HG02981 (cell line): ENCODE results near the gene KBTBD12.

ENCODE experiments used
- ATAC-seq: cut with Tn5 transposase; IDR thresholded peaks from one replicate; pipeline ENCODE4 v1.9.1; 2021; ENCODE audit warnings: mild to moderate bottlenecking, moderate library complexity; ENCODE audit not compliant: unreplicated experiment

The KBTBD12 gene

DNA sequence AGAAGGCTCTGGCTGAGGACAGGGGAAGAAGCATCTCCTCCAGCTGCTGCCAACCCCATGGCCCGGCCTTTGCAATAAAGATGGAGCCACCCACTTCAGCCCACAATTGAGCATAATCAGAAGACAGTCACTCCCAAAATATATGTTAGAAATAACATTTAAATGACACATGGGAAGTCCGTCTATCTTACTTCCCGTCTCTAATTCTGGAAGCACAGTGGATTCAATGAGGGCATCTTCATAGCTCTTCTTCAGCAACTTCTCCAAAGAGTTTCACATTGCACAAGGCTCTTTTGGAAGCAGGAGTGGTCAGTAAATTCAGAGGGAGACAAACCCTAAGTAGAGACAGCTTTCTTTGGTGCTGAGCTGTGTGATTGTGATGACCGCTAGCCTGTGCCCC is 70.2 kb downstream of the KBTBD12 start:
- no peak for ATAC-seq

DNA sequence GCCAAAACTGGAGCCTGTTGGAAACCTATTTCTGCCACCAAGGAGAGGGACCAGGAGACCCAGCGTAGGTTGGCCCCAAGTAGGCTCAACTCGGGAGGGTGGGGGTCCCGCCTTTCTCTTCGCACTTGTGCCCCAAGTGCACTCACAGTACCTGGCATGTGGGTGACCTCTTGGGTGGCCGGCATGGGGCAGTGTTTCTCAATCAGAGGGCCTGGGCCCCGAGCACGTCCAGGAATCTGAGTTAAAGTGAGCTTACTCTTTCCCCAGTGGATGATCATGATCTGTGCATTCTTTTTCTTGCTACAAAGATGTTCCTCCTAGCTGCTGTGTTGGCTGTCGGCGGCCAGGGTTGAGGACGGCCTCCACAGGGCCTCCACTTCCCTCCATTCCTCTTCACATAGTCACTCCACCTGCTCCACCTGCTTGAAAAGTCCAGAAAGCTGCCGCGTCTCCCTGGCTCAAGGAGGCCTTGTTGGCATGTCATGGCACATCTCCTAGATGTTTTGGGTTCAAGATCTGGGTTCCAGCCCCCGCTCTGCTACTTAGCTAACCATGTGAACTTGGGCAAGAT is 70.7 kb downstream of the KBTBD12 start:
- no peak for ATAC-seq

DNA sequence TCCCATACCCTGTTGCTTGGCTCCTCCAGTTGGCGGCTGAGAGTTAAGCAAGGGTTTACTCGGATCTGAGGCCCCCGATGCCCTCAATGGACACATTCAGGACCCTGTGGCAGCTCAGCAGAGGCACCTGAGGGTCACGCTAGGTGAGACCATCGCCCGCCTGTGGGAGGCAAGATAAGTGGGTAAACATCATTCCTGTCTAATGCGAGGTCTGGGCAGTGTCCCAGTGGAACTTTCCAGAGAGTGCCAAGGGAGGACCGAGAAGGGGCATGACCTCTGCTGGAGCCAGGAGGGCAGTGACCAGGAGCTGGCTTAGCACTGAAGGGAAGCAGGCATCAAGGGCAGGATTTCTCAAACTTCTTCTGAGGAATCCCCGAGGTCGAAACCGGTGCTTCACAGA is 71.8 kb downstream of the KBTBD12 start:
- no peak for ATAC-seq

DNA sequence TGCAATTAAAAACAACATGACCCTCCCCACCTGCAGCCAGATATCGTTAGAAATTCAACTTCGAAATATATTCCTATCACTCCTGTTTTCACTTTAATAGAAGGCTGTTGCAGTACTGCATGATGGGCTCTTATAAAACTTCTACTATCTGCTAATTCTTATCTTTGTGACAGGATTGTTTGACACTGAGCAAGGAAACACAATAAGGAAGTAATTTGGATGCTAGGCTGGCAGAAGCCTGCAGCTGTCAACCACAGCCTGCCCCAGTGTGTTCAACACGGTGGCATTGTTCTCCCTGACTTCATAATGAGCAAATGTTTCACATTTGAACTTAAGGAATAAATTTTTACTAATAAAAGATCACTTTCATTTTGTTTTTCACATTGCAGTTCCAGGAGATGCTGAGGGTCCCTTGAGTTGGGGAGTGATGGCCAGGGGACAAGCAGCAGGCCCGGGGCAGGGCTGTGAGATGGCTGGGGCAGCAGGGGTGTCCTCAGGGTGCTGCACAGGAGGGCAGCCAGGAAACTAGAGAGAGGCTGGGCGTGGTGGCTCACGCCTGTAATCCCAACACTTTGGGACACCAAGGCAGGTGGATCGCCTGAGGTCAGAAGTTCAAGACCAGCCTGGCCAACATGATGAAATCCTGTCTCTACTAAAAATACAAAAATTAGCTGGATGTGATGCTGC is 72.4 kb downstream of the KBTBD12 start:
- ATAC-seq: no peak

DNA sequence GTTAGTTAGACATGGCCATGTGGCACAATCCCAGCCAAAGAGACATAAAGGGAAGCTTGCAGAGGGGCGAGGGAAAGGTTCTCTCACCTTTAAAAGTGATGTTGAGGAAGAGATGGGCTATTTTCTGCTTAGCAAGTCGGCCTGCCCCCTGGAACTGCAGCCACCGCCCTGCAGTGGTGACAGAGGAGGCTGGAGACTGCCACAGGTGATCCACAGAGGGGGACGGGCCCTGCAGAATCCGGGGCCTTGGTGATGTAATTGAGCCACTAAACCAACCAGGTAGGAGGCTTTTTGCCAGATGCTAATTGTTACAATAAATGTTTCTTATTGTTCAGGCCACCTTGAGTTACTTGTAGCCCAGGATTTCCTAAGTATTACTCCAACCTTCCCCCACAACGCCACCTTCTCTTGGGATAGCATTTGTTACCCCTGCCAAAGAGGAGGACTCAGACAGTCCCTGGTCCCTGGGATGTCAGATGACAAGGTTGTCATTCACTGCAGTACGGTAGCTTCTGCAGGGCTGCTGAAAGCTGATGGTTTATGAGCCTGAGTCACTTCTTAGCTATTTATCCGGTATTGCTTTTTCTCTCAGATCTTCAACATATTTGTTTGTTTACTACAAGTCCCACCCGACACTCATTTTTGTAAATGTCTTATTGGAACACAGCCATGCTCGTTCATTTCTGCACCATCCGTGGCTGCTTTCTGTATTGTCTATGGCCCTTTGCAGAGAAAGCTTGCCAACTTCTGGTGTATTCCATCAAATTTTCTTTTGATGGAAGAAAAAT is 73.9 kb downstream of the KBTBD12 start:
- ATAC-seq: no peak

DNA sequence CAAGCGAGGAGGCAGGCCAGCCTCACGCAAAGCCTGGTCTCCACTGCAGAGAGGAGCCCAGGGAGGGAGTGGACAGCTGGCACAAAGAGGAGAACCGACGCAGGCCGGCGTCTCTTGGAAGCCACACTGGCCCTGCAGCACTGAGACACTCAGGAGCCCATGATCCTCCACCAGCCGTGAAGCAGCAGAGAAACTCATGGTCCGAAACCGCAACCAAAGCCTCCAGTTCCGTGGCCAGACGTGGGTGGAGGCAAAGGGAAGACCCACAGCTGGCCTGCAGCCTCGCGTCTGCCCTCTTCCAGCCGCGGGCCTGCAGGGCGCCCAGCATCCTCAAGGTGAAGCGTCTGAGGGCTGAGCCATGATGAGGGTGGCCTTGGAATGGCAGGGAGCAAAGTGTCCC is 75.0 kb downstream of the KBTBD12 start:
- no peak for ATAC-seq

DNA sequence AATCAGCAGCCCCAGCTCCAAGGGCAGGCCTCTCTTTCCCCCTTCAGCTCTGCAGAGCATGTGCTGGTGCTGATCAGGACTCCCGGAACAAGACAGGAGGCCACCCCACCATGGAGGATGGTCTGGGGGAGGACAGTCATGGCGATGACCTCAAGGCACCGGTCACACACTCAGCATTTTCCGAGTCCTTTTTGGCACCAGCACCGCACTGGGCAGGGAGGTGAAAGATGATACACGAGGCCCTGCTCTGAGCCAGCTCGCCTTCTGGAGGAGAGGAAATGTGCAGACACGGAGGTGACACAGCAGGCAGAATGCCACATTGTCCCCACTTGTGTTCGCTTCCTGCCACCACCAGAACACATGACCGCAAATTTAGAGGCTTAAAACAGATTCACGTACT is 75.4 kb downstream of the KBTBD12 start:
- no peak for ATAC-seq

DNA sequence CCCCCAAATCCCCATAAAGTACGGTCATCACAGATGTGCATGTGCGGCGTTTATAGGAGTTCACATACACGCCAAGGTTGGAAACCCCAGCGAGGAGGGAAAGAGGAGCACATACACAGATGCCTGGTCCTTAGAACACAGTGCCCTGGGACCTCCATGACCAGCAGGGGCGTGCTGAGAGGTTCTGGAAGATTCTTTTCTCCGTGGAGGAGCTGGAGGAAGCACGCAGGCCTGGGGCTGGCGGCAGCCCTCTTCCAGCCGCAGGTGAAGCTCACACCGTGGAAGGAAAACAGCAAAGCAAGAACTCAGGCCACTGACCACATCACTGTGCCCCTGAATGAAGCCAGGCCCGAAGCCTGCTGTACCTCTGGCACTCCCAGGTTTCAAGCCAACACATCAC is 76.2 kb downstream of the KBTBD12 start:
- ATAC-seq: no peak

DNA sequence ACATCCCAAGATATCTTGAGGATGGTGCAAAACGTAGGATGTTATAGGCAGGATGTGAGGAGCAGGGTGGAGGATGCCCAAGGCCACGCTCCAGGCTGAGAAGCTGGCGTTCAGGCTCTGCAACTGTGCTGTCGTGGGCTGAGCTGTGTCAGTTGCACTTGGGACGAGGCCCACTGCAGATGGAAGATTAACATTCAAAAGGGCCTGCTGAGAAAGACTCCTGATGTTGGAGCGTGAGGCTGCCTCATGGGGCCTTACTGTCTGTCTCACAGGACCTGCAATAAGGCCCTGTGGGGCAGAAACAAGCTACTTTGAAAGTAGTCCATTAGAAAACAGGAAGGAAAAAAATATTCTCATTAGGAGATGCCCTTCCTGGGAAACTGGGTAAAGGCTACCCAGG is 76.6 kb downstream of the KBTBD12 start:
- no peak for ATAC-seq

DNA sequence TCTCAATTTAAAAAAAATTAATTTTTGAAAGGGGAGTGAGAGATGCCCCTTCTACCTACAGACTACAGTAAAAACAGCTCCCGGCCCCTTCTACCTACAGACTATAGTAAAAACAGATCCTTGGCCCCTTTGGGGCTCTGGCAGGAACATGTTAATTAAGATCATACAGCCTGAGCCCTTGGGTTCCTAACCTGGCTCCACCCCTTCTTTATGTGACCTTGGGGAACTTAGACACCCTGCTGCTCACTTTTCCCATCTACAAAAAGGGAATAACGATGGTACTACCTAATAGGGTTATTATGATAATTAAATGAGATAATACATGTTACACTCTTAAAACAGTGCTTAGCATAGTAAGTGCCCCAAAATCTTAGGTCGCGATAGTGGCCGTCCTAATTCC is 77.1 kb downstream of the KBTBD12 start:
- no peak for ATAC-seq

DNA sequence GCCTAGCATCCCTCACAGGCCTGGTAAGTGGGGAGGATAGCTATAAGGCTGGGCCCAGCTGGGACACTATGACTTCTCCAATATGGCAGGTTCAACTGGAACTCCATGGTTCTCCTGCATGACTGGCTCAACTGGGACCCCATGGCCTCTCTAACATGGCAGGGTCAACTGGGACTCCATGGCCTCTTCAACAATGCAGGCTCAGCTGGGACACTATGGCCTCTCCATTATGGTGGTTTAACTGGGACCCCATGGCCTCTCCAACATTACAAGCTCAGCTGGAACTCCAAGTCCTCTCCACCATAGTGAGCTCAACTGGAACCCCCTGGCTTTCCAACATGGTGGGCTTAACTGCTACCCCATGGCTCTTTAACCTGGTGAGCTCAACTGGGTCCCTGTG is 79.0 kb downstream of the KBTBD12 start:
- ATAC-seq: no peak

DNA sequence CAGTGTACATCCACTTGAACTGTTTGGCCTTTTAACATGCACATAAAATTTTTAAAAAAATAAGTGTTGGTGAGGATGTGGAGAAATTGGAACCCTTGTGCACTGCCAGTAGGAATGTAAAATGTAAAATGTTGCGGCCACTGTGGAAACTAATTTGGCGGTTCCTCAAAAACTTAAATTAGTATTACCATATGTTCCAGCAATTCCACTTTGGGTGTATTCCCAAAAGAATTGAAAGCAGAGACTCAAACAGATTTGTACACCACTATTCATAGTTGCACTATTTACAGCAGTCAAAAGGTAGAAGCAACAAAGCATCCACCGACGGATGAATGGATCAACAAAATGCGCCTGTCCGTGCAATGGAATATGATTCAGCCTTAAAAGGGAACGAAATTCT is 82.0 kb downstream of the KBTBD12 start:
- no peak for ATAC-seq

DNA sequence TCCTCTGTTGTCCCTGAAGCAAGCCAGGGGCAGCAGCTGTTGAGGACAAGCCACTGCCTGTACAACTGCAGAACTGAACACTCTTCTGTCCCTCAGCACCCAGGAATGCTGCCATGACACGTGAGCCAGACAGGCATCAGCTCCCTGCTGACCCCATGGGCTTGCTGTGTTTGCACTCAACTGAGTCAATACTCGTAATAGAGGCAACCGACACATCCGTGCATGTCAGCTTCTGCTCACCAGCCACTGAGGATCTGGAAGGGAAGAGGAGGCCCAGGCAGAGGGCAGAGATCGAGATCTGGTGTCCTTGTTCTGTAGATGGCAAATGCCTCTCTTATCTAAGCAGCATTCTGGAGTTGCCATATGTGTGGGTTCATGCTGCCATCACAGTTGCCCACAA is 82.9 kb downstream of the KBTBD12 start:
- ATAC-seq: no peak

DNA sequence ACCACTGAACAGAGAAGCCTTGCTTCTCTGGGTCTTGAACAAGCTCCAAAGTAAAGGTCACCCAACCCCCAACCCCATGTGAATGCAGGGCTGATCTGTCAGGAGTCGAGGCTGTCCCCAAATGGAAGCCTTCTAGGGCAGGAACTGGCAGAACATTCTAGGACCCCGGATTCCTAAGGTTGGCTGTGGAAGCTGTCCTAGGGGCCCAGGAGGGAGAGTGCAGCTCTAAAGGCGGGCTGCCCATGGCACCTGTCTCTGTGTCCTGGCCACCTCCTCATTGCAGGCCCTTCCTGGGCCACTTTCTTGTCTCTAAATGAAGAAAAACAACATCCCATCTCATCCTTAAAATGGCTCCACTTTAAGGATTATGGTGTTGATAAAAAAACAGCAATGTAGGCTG is 83.6 kb downstream of the KBTBD12 start:
- ATAC-seq: no peak

DNA sequence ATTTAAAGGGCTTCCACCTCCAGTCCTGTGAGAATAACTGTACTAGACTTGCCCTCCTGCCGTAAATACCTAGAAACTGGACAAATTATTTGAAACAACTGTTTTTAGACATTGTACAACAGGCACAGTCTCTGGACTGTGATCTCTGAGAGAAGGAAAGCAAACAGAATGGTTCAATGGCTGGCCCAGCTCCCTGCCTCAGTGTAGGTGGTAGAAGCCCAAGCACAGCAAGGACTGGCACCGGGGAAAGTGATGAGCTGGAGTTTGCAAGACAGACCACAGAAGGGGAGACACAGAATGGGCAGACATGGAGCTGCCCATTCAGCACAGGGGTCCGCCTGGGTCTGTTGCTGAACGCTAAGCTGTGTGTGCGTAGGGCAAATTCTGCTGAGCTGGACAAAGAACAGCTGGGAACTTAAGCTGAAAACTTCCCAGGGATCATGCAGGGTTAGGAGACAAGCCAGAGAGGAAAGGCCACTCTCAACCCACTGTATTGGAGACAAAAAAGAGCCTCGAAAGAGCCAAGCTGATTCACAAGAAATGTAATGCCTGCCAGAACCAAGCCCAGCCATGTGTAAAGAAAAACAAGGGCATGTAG is 84.6 kb downstream of the KBTBD12 start:
- no peak for ATAC-seq

DNA sequence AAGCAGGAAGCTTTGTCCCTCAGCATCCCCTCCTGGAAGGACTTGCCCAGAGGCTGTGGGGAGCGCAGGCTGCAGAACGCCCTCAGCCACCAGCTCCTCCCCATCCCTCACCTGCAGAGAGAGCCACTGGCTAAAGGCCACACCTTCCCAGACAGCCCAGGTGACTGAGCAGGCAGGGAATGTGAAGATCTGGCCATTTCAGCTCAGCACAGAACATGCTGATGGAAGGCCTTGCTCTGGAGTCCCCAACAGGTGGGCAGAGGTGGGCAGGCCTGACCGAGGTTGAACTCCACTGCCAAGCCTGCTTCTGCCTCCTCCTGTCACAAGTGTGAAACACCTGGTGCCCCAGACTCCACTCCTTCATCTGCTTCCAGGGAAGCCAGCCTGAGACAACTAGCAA is 86.5 kb downstream of the KBTBD12 start:
- no peak for ATAC-seq

DNA sequence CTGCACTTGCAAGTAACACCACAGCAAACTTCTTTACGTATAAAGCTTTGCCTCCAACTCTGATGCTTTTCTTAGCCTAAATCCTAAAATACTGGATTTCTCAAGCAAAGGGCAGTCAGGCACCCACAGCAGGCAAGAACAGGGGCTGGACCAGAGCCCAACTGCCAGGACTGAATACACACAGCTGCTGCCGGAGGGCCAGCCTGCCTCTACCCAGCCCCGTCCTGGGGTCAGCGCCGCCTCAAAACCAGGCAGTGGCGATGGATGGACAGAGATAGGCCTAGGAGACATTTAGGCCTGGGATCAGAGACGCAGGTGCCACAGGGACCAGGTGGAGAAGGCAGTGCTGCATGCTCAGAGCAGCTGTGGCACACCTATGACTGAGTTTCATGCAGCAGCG is 89.6 kb downstream of the KBTBD12 start:
- no peak for ATAC-seq

DNA sequence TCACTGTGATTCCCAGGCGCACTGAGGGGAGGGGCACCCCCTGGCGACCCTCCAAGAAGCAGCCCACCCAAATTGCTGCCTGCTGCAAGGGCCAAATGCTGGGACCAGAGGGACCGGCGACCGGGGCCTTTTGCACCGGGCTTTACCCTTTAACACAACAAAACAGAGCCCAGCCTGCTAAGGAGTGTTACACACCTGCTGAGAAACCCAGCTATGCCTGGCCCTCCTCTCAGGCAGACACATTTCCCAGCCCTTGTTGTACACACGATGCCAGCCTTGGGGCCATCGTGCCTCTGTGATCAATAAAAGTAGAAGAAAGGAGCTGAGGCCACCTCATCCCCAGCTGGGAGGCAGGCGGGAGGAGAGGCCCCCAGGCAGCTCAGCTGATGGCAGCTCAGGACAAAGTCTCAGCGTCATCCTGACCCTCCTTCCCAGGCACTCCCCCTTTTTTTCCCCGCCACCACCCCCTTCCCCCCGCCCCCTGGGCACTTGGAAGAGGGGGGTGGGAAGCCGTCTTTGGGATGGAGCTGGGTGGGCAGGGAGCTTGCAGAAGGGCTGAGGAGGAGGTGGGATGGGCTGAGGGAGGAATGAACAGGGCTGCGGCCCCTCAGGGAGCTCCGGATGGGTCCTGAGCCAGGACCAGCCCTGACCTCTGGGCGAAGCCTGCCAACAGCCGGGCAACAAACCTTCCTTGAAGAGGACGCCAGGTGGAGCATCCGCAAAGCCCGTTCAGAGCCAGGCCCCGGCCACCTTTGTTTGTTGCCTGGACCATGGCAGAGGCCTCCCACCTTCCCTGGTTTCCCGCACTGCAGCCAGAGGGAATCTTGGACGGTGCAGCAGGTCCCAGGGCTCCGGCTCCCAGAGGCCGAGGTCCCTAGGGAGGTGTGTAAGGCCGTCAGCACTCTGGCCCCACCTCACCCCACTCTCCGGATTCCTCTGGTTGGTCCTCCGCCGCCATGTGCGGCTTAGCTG is 91.3 kb downstream of the KBTBD12 start:
- ATAC-seq: no peak

DNA sequence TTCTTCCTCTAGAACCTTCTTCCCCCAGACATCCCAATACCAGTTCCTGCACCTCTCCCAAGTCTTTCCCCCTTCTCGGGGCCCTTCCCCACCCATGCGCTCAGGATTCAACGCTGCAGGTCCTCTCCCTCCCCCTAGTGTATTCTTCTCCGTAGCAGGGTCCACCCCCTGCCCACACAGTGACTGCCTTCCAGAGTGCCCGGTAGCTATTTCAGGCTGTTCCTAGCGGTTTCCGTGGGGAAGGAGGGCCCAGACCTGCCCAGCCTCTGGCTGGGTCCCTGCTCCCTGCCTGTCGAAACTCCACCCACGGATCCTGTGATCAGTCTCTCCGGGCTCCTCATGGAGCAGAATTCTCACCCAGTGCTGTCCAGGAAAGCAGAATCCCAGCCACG is 92.0 kb downstream of the KBTBD12 start:
- no peak for ATAC-seq

DNA sequence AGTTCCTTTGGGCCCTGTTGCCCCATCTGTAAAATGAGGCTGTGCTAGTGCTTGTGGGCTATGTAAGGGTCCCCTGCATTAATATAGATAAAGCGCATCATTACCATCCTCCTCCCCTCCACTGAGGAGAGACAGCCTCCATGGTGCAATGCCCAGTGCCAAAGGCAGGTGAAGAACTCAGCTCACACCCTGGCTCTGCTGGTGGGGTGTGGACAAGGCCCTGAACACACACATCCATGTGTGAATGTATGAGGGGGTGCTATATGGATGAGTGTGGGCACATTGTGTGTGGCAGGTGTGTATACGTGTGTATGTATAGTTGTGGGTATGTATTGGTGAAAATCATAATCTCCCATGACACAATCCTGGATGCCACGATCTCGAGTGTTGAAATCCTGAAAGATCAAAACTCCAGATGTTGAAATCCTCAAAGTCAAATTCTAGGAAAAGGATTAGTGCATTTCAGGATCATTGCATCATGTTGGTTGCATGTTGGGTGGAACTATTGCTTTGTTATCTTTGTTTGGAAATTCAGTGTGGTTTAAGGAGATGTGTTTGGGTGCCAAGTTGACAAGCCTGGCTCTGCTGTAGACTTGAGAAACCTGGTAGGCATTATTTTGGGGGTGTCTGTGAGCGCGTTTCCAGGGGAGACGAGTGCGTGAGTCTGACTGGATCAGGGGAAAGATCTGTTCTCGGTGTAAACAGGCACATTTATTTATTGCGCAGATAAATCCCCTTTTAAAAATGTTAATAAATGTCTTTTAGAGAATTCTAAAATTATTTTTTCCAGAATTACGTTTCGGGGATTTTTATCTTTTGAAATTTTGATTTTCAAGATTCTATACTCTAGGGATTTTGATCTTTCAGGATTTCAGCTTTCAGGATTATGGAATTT is 95.2 kb downstream of the KBTBD12 start:
- no peak for ATAC-seq
